Measurements from ENCODE around the gene MED12L. TPM values are rescaled to one million over a fixed set of nuclear protein-coding genes. Genes with fewer than 3 reads are reported as not detected.

Gene MED12L
- total and polyA plus RNA-seq, 4 donors: 11.9 to 23.8 (median 12.6) TPM

GRCh38 chr3:151182349-151183079 is 97.0 kb downstream of the MED12L start:
- no peaks in the 10 kb centered on the region for H3K9me3 ChIP-seq (ENCODE audit: control insufficient read depth, insufficient read depth, low read length)
- 71% methylated on average over 5 of the region's 5 CpGs for WGBS (ENCODE audit: insufficient coverage)
- DNase-seq (ENCODE audit: low read depth in 4 of 6, low spot score in 6 of 6): no peak
- H3K27ac ChIP-seq (ENCODE audit: low read depth, low read length): no peak overlapping the region
- no peaks in the 10 kb centered on the region for H3K27me3 ChIP-seq (ENCODE audit: control insufficient read depth, insufficient read depth, low read length)
- H3K36me3 ChIP-seq (ENCODE audit: control insufficient read depth, insufficient read depth, low read length): no peaks in the 10 kb centered on the region
- H3K4me1 ChIP-seq (ENCODE audit: control insufficient read depth, insufficient read depth, low read length): peaks cover 2% of the 10 kb centered on the region
- H3K4me3 ChIP-seq (ENCODE audit: low read depth, low read length): no peak overlapping the region

DNA sequence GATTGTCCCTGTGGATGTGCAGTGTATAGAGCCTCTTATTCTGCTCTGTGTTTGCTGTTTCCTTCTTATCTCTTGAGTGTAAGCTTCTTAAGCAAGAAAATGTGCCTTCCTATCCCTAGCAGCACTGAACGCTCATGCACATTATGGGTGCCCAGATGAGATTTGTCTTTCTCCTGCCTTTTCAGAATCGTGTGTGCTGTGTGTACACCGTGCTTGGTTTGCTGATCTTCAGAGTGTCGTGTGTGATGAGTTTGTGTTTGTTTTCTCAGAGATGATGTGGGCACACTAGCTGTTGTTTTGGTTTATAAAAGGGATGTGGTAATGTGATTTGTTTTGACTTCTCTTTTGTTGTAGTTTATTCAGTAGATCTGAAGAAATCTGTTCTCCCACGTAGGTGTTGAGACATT is 97.8 kb downstream of the MED12L start:
- no peak overlapping the region for H3K4me3 ChIP-seq (ENCODE audit: low read depth, low read length)
- no peak for DNase-seq (ENCODE audit: low read depth in 4 of 6, low spot score in 6 of 6)
- H3K27me3 ChIP-seq (ENCODE audit: control insufficient read depth, insufficient read depth, low read length): no peaks in the 10 kb centered on the region
- H3K4me1 ChIP-seq (ENCODE audit: control insufficient read depth, insufficient read depth, low read length): peaks cover 2% of the 10 kb centered on the region
- no peak overlapping the region for H3K27ac ChIP-seq (ENCODE audit: low read depth, low read length)
- no peaks in the 10 kb centered on the region for H3K9me3 ChIP-seq (ENCODE audit: control insufficient read depth, insufficient read depth, low read length)
- 43% methylated on average over 3 of the region's 5 CpGs for WGBS (ENCODE audit: insufficient coverage)
- no peaks in the 10 kb centered on the region for H3K36me3 ChIP-seq (ENCODE audit: control insufficient read depth, insufficient read depth, low read length)

DNA sequence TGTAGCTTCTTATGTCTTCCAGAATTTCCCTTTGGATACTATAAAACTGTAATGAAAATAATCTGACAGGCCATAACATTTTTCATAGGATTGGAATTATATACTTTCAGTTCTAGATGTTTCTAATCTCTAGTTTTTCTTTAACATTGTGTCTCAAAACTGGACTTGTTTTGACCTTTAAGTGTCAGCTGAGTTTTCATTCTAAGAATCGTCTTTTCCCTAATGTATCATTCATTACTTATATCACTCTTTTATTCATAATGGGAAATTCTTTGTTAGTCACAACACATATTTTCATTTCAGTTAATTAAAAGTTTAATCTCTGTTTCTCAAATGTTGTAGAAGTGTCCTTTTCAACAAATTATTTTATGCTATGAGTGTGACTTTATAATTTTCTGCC is 105.6 kb downstream of the MED12L start:
- Histone ChIP-seq H3K4me3 (ENCODE audit: low read depth, low read length) (no peak overlapping the region), H3K4me1 (ENCODE audit: control insufficient read depth, insufficient read depth, low read length) (no peaks in the 10 kb centered on the region), H3K9me3 (ENCODE audit: control insufficient read depth, insufficient read depth, low read length) (no peaks in the 10 kb centered on the region), H3K36me3 (ENCODE audit: control insufficient read depth, insufficient read depth, low read length) (peaks cover 4% of the 10 kb centered on the region), H3K27ac (ENCODE audit: low read depth, low read length) (no peak overlapping the region), H3K27me3 (ENCODE audit: control insufficient read depth, insufficient read depth, low read length) (no peaks in the 10 kb centered on the region)
- WGBS (ENCODE audit: insufficient coverage): no CpG with 5 or more reads among the region's 1 CpG
- no peak for DNase-seq (ENCODE audit: low read depth in 4 of 6, low spot score in 6 of 6)

DNA sequence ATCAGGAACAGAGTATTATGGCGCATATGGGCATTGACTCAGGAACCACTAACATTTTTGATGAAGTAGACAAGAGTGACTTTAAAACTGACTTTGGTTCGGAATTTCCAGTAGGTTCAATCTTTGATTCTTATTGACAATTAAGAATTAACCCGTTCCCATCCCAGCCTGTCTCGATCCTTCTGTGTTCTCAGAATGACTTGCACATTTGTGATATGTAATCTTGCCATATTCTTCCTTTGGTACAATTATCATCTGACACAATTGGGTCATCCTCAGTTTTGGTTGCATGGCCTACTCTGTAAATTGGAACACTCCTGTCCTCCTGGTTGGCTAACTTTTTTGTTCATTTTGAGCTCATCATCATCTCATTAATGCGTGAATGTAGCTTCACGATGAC is 107.1 kb downstream of the MED12L start:
- no peak for DNase-seq (ENCODE audit: low read depth in 4 of 6, low spot score in 6 of 6)
- Histone ChIP-seq H3K4me3 (ENCODE audit: low read depth, low read length) (no peak overlapping the region), H3K9me3 (ENCODE audit: control insufficient read depth, insufficient read depth, low read length) (no peaks in the 10 kb centered on the region), H3K4me1 (ENCODE audit: control insufficient read depth, insufficient read depth, low read length) (no peaks in the 10 kb centered on the region), H3K36me3 (ENCODE audit: control insufficient read depth, insufficient read depth, low read length) (peaks cover 4% of the 10 kb centered on the region), H3K27ac (ENCODE audit: low read depth, low read length) (no peak overlapping the region), H3K27me3 (ENCODE audit: control insufficient read depth, insufficient read depth, low read length) (no peaks in the 10 kb centered on the region)
- no CpG with 5 or more reads among the region's 6 CpGs for WGBS (ENCODE audit: insufficient coverage)

DNA sequence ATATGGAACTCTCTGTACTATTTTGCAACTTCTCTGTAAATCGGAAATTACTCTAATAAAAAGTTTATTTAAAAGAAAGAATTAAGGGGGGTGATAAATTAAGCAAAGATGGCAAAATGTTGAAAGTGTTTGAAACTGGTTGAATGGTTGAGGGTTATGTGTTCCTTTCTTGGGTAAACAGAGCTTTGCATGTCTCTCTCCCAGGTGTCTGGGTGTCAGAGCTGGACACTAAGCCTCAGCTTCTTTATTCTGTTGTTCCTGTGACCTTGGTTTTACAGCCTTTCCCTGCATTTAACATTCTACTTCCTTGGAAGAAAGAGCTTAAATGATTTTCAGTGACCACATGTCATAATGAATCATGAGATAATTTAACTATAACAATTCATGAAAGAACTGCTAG is 110.4 kb downstream of the MED12L start:
- no peaks in the 10 kb centered on the region for H3K4me1 ChIP-seq (ENCODE audit: control insufficient read depth, insufficient read depth, low read length)
- H3K36me3 ChIP-seq (ENCODE audit: control insufficient read depth, insufficient read depth, low read length): peaks cover 4% of the 10 kb centered on the region
- no peaks in the 10 kb centered on the region for H3K9me3 ChIP-seq (ENCODE audit: control insufficient read depth, insufficient read depth, low read length)
- H3K4me3 ChIP-seq (ENCODE audit: low read depth, low read length): no peak overlapping the region
- DNase-seq (ENCODE audit: low read depth in 4 of 6, low spot score in 6 of 6): no peak
- WGBS (ENCODE audit: insufficient coverage): no CpG with 5 or more reads among the region's 1 CpG
- H3K27ac ChIP-seq (ENCODE audit: low read depth, low read length): no peak overlapping the region
- H3K27me3 ChIP-seq (ENCODE audit: control insufficient read depth, insufficient read depth, low read length): no peaks in the 10 kb centered on the region

- H3K4me1 ChIP-seq (ENCODE audit: control insufficient read depth, insufficient read depth, low read length): no peaks in the 10 kb centered on the region
- no peak overlapping the region for H3K4me3 ChIP-seq (ENCODE audit: low read depth, low read length)
- H3K9me3 ChIP-seq (ENCODE audit: control insufficient read depth, insufficient read depth, low read length): no peaks in the 10 kb centered on the region
- no peaks in the 10 kb centered on the region for H3K27me3 ChIP-seq (ENCODE audit: control insufficient read depth, insufficient read depth, low read length)
- no peak overlapping the region for H3K27ac ChIP-seq (ENCODE audit: low read depth, low read length)
- DNase-seq (ENCODE audit: low read depth in 4 of 6, low spot score in 6 of 6): no peak
- peaks cover 4% of the 10 kb centered on the region for H3K36me3 ChIP-seq (ENCODE audit: control insufficient read depth, insufficient read depth, low read length)
Measured at GRCh38 chr3:151196434-151196833, 111.0 kb downstream of the MED12L start.

DNA sequence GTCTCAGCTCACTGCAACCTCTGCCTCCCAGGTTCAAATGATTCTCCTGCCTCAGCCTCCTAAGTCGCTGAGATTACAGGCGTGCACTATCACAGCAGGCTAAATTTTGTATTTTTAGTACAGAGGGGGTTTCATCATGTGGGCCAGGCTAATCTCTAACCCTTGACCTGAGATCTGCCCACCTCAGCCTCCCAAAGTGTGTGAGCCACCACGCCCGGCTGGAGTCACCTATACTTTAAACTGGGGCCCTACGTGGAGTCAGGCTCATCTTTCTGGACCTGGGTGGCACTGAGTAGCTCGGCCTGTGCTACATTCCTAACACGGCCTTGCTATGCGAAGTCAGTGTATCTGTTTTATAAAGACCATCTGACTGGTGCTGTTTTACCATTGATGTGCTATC is 111.8 kb downstream of the MED12L start:
- H3K4me3 ChIP-seq (ENCODE audit: low read depth, low read length): no peak overlapping the region
- H3K27ac ChIP-seq (ENCODE audit: low read depth, low read length): no peak overlapping the region
- no peak for DNase-seq (ENCODE audit: low read depth in 4 of 6, low spot score in 6 of 6)
- H3K9me3 ChIP-seq (ENCODE audit: control insufficient read depth, insufficient read depth, low read length): no peaks in the 10 kb centered on the region
- H3K4me1 ChIP-seq (ENCODE audit: control insufficient read depth, insufficient read depth, low read length): no peaks in the 10 kb centered on the region
- no peaks in the 10 kb centered on the region for H3K27me3 ChIP-seq (ENCODE audit: control insufficient read depth, insufficient read depth, low read length)
- 100% methylated on average over 5 of the region's 8 CpGs for WGBS (ENCODE audit: insufficient coverage)
- peaks cover 4% of the 10 kb centered on the region for H3K36me3 ChIP-seq (ENCODE audit: control insufficient read depth, insufficient read depth, low read length)

- no peak overlapping the region for H3K4me3 ChIP-seq (ENCODE audit: low read depth, low read length)
- H3K27ac ChIP-seq (ENCODE audit: low read depth, low read length): no peak overlapping the region
- DNase-seq (ENCODE audit: low read depth in 4 of 6, low spot score in 6 of 6): no peak
- peaks cover 4% of the 10 kb centered on the region for H3K36me3 ChIP-seq (ENCODE audit: control insufficient read depth, insufficient read depth, low read length)
- H3K4me1 ChIP-seq (ENCODE audit: control insufficient read depth, insufficient read depth, low read length): no peaks in the 10 kb centered on the region
- H3K27me3 ChIP-seq (ENCODE audit: control insufficient read depth, insufficient read depth, low read length): no peaks in the 10 kb centered on the region
- H3K9me3 ChIP-seq (ENCODE audit: control insufficient read depth, insufficient read depth, low read length): no peaks in the 10 kb centered on the region
- WGBS (ENCODE audit: insufficient coverage): 95% methylated on average over 4 of the region's 6 CpGs
Measured at GRCh38 chr3:151197981-151198767, 112.7 kb downstream of the MED12L start.

DNA sequence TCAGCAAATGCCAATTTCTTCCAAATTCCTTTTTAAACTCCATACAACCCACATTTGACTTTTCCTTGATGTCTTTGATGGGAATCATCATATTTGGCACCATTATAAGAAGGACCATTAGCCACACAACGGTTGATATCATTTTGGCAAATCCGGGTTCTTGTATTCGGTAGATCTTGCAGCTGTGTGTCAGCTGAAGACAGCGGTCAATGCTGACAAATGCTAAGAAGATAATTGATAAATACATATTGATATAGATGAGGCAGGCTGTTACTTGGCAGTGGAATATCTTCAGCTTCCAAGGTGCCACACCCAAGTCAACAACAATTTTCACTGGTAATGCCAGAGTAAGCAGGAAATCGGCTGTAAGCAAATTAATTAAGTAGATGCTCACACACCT is 113.4 kb downstream of the MED12L start:
- H3K9me3 ChIP-seq (ENCODE audit: control insufficient read depth, insufficient read depth, low read length): no peaks in the 10 kb centered on the region
- no peak overlapping the region for H3K4me3 ChIP-seq (ENCODE audit: low read depth, low read length)
- no peak overlapping the region for H3K27ac ChIP-seq (ENCODE audit: low read depth, low read length)
- H3K27me3 ChIP-seq (ENCODE audit: control insufficient read depth, insufficient read depth, low read length): no peaks in the 10 kb centered on the region
- peaks cover 4% of the 10 kb centered on the region for H3K36me3 ChIP-seq (ENCODE audit: control insufficient read depth, insufficient read depth, low read length)
- no peak for DNase-seq (ENCODE audit: low read depth in 4 of 6, low spot score in 6 of 6)
- WGBS (ENCODE audit: insufficient coverage): 100% methylated on average over 4 of the region's 5 CpGs
- H3K4me1 ChIP-seq (ENCODE audit: control insufficient read depth, insufficient read depth, low read length): no peaks in the 10 kb centered on the region
